ENCODE results near the gene ZNF593.

ZNF593 gene

GRCh38 chr1:26181586-26182382 lies 12.1 kb downstream of the ZNF593 start:
- no peak for TF ChIP-seq FOXM1 (IDR thresholded peaks at IDR 0.05; ENCODE audit: borderline replicate concordance, low read depth)
- no peak for TF ChIP-seq CEBPB (IDR thresholded peaks at IDR 0.05)

- TF ChIP-seq USF1 (IDR thresholded peaks at IDR 0.05) (no peak), TCF12 (IDR thresholded peaks at IDR 0.05; ENCODE audit: low read depth) (no peak)
Observed at GRCh38 chr1:26182383-26182696, 12.6 kb downstream of the ZNF593 start.

DNA sequence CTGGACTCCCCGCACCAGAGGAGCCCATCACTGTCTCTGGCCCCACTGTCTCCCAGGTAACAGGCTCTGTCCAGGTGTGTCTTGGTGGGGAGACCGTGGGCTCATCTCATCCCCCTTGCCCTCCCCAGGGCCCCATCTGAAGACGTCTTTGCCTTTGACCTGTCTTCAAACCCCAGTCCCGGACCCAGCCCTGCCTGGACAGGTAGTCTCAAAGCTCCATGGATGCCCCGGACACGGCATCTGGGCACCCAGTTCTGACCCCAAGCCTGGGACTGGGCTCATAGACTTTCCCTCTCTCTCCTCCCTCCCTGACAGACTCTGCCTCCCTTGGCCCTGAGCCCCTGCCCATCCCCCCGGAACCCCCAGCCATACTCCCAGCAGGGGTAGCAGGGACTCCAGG lies 14.4 kb downstream of the ZNF593 start:
- no peak for TF ChIP-seq YY1 (IDR thresholded peaks at IDR 0.05; ENCODE audit: low read depth)
- no peak for TF ChIP-seq RAD21 (IDR thresholded peaks at IDR 0.05; ENCODE audit: low read depth)
- TF ChIP-seq MAX (IDR thresholded peaks at IDR 0.05), result no peak
- TF ChIP-seq REST (IDR thresholded peaks at IDR 0.05; ENCODE audit: low read depth), result no peak
- TF ChIP-seq TCF12 (IDR thresholded peaks at IDR 0.05; ENCODE audit: low read depth), result no peak
- no peak for TF ChIP-seq ZBTB7A (IDR thresholded peaks at IDR 0.05; ENCODE audit: low read depth)
- TF ChIP-seq FOXM1 (IDR thresholded peaks at IDR 0.05; ENCODE audit: borderline replicate concordance, low read depth), result no peak
- no peak for TF ChIP-seq NFIC (IDR thresholded peaks at IDR 0.05)
- no peak for TF ChIP-seq CREB1 (IDR thresholded peaks at IDR 0.05; ENCODE audit: low read depth)
- no peak for TF ChIP-seq CEBPB (IDR thresholded peaks at IDR 0.05)
- no peak for TF ChIP-seq EP300 (IDR thresholded peaks at IDR 0.05; ENCODE audit: borderline replicate concordance)
- no peak for TF ChIP-seq USF1 (IDR thresholded peaks at IDR 0.05)
- TF ChIP-seq TEAD4 (IDR thresholded peaks at IDR 0.05), result no peak
- TF ChIP-seq EGR1 (IDR thresholded peaks at IDR 0.05), result no peak
- no peak for TF ChIP-seq TAF1 (IDR thresholded peaks at IDR 0.05; ENCODE audit: low read depth)

DNA sequence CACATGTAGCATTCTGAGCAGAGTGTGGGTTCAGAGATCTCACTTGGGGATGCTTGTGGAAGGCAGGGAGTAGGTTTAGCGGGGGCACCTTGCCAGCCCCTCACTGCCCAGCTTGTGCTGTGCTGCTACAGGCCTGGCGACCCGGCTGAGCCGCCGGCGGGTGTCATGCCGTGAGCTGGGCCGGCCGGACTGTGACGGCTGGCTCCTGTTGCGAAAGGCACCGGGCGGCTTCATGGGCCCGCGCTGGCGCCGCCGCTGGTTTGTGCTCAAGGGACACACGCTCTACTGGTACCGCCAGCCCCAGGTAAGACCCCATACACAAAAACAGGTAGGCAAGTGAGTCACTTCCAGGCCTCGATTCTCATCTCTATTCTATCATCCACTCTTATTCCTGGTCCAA lies 15.2 kb downstream of the ZNF593 start:
- TF ChIP-seq TAF1 (IDR thresholded peaks at IDR 0.05; ENCODE audit: low read depth), result no peak

- TF ChIP-seq EP300 (IDR thresholded peaks at IDR 0.05; ENCODE audit: borderline replicate concordance), result no peak
- no peak for TF ChIP-seq MAX (IDR thresholded peaks at IDR 0.05)
- TF ChIP-seq TAF1 (IDR thresholded peaks at IDR 0.05; ENCODE audit: low read depth), result no peak
- TF ChIP-seq YY1 (IDR thresholded peaks at IDR 0.05; ENCODE audit: low read depth), result no peak
- no peak for TF ChIP-seq REST (IDR thresholded peaks at IDR 0.05; ENCODE audit: low read depth)
- TF ChIP-seq ZBTB7A (IDR thresholded peaks at IDR 0.05; ENCODE audit: low read depth), result no peak
- no peak for TF ChIP-seq TCF12 (IDR thresholded peaks at IDR 0.05; ENCODE audit: low read depth)
- no peak for TF ChIP-seq RAD21 (IDR thresholded peaks at IDR 0.05; ENCODE audit: low read depth)
- TF ChIP-seq USF1 (IDR thresholded peaks at IDR 0.05), result no peak
- TF ChIP-seq TEAD4 (IDR thresholded peaks at IDR 0.05), result no peak
- TF ChIP-seq FOXM1 (IDR thresholded peaks at IDR 0.05; ENCODE audit: borderline replicate concordance, low read depth), result no peak
- TF ChIP-seq CREB1 (IDR thresholded peaks at IDR 0.05; ENCODE audit: low read depth), result no peak
- no peak for TF ChIP-seq EGR1 (IDR thresholded peaks at IDR 0.05)
- TF ChIP-seq CEBPB (IDR thresholded peaks at IDR 0.05), result no peak
- TF ChIP-seq NFIC (IDR thresholded peaks at IDR 0.05), result no peak
Observed at GRCh38 chr1:26187882-26188281, 18.2 kb downstream of the ZNF593 start.

DNA sequence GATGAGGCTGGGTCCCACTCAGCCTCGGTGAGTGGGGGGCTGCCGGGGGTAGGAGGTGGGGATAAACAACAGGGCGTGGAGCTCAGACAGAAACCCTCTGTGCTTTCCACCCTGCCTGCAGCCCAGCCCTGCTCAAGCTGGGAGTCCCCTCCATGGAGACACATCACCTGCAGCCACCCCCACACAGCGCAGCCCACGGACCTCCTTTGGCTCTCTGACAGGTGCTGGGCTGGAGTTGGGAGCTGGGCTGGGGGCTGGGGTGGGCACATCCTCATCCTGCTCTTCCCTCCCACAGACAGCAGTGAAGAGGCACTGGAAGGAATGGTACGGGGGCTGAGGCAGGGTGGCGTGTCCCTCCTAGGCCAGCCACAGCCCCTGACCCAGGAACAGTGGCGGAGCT lies 18.8 kb downstream of the ZNF593 start:
- TF ChIP-seq USF1 (IDR thresholded peaks at IDR 0.05) (no peak), TAF1 (IDR thresholded peaks at IDR 0.05; ENCODE audit: low read depth) (no peak), CEBPB (IDR thresholded peaks at IDR 0.05) (no peak), YY1 (IDR thresholded peaks at IDR 0.05; ENCODE audit: low read depth) (no peak), EP300 (IDR thresholded peaks at IDR 0.05; ENCODE audit: borderline replicate concordance) (no peak)
